ENCODE measurements around the gene ARSJ.
A peak's percentile ranks its signal among the peaks of the same experiment; 100 is the strongest.
"Not testable (repeated sequence)": the region's sequence is repeated elsewhere in the genome, so short reads cannot be mapped to it uniquely, and the experiment has no call there.

ARSJ gene

DNA sequence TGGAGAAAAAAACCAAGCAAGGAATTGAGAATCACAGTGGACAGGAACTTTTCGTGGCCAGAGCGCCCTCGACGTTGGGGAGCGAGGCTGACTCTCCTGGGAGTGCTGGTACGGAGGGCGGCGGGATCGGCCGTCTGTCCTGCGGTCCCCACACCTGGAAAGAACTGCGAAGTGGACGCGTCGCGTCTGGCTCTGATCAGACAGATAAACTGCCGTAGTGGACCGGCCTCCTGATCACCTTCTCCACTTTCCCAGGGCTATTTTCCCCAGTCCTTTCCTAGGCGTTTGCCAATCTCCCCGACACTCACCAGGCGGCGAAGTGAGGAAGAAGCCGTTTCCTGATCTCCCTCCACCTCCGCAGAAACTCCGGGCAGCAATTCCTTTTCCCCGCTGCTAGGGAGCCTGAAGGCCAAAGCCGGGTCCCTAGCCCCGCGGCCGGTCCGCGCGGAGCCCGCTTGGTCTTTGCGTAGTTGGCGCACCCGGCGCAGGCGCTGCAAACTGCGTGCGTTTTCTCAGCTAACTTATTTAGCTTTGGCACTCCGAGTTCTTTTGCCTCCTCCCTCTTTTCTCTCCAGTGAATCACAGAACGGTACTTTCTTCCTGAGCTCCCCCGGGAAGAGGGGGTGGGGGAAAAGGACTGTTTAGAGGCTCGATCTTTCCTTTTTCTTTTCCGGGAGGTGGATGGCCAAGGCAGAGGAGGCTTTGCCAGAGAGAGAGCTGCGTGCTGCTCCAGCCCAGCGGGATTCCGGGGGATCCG lies at the start of gene ARSJ:
ARSJ (minus strand) TSS at position 500 of the 757 bp plus-strand sequence. CDS start 813 bp downstream, outside the sequence.
- DNase-seq (ENCODE audit: low read depth in 3 of 3): peak in 1 of 3 experiments; percentile 14

DNA sequence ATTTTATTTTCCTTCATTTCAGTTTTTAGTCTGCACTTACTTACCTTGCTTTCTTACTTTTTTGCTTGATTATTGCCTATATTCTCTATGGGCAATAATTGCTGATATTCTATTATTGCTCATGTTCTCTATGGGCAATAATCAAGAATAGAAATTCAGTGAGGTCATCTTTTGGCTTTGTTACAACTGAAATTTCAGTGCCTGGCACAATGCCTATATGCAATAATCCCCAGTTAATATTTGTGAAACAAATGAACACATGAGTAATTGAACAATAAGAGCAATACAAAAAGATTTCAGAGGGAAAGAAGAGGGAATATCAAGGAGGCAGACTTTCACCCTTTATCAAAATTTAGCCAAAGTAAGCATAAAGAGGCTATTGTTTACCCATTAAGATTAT lies 48.6 kb upstream of the ARSJ start:
- no peak for DNase-seq (ENCODE audit: low read depth in 3 of 3)

DNA sequence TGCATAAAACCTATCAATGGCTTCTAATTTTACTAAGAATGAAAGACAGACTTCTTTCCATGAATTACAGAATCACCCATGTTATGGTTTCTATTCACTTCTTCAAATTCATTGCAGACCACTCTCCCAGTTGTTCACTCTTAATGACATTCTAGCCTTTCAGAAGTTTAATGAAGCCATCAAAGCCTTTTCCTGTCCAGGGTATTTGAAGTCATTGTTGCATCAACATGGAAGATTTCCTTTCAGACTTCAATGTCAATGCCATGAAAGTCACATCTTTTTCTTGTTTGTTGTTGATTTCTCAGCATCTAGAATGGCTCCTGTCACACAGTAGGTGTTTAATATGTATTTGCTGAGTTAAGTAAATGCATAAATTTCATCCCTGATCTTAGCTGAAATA lies 48.1 kb upstream of the ARSJ start:
- DNase-seq (ENCODE audit: low read depth in 3 of 3): no peak

GRCh38 chr4:114026447-114026846 lies 47.0 kb upstream of the ARSJ start:
- no peak for DNase-seq (ENCODE audit: low read depth in 3 of 3)

DNA sequence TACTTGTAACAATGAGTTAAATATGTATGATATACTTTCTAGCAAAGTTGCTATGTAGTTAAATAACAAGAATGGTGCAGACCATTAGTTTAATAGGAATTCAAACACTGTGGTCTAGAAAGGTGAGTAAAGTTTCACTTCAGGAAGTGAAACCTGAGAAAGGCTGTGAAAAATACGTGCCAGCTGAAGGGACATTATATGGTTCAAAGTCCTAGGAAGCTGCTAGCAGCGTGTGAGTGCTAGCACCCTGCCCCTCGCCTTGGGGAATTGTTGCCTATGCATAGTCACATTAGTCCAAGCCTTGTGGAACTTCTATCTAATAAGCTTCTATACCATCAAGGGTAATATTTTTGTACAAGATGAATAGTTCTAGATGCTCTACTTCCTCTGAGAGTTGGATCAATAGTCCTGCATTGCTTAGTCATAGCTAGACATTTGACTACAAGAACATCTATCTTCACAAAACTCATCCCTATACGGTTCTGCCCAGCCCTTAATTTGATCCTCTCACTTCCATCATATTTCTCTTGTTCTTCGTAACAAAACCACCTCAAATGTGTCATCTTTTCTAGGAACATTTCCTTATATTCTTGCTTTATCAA lies 45.8 kb upstream of the ARSJ start:
- no peak for DNase-seq (ENCODE audit: low read depth in 3 of 3)

GRCh38 chr4:114021451-114021850 lies 42.0 kb upstream of the ARSJ start:
- DNase-seq (ENCODE audit: low read depth in 3 of 3): no peak

DNA sequence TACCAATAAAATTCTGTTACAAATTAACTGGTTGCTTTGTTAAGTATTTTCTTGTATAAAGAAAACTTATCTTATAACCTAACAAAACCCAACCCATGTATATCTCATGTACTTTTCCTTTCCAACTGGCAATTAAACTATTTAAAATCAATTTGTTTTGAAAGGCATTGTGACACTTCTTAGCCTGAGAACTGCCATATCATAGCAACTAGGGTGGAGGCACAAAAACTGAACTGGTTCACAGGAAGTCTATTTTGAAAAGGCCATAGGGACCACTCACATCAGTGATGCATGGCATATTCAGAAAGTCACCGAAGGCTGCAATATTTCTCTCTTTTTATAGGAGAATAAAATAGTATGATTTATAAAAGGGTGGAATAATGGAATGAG lies 40.5 kb upstream of the ARSJ start:
- DNase-seq (ENCODE audit: low read depth in 3 of 3): no peak

DNA sequence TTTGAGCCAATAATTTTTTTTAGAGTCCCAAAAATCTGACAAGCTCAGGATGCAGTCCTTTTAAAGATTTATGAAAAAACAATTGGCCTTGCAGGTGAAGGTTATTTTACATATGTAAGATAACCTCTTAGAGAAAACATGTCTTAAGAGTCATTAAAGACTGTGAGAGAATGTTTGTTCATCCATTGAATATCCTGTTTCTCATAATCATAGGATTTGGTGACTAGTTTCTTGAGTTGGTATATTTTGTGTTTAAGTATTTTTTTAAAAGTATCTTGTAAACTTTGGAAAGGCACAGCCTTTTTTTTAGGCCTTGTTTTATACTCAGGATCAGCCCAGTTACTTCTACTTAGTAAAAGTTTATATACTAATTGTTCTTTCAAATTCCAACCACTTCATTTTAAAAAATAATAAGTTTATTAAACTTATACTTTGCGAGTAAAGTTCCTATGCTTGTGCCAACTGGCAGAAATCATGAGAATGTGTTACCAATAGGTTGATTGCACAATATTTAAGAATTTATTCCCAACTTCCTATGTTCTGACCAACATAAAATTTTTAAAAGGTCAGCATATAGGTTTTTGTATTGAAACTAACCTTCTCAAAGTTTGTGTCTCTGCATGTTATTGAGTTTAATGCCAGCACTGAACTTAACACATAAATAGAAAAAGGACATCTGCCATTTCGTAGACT lies 40.0 kb upstream of the ARSJ start:
- DNase-seq (ENCODE audit: low read depth in 3 of 3): no peak

DNA sequence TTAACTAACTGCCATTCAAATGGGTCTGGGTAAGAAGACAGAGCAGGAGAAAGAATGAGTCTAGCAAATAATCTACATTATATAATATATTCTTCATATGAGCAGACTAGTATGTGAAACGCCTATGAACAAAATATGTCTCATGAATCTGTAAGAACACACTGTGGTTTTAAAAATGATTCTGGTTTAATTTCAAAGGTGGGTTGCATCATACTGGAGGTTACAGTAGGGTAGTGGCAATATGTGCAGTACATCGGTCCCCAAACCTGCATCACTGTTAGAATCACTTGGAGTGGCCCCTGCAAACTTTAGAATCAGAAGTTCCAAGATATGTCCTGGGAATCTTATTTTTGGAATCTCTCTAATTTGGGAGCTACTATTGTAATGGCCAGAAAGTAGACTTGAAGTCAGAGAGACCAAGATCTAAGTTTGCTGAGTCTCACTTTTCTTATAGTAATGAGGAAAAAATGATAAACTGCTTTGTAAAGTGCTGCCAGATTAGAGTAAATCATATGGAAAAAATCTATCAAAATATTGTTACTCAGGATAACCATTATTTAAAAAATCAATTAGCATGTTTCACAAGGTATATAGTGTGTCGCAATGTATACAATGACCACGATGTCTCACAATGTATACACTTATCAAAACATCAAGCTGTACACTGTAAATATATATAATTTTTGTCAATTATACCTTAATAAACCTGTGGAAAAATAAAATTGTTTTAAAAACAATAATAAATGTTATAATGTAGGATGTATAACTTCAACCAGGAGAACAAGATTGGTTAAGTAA lies 37.9 kb upstream of the ARSJ start:
- DNase-seq (ENCODE audit: low read depth in 3 of 3): no peak

DNA sequence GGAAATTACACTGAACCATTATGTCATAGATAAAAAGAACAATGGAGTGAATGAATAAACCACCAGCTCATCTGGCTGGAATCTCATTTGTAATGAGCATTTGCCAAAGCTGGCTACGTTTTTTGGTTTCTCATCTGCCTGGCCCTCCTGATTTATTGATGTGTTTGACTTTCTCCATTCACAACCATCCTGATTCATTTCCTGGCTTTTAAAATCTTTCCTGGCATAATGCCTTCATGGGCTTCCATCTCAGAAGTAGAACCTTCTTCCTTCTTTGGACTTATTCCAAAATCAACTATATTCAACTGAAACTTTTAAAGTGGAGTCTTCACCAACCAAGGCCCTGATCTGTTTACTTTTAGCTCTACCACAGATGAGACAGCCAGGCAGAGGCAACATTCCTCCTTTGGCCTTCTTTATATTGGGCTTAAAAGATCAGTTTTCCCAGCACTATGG lies 36.0 kb upstream of the ARSJ start:
- no peak for DNase-seq (ENCODE audit: low read depth in 3 of 3)

DNA sequence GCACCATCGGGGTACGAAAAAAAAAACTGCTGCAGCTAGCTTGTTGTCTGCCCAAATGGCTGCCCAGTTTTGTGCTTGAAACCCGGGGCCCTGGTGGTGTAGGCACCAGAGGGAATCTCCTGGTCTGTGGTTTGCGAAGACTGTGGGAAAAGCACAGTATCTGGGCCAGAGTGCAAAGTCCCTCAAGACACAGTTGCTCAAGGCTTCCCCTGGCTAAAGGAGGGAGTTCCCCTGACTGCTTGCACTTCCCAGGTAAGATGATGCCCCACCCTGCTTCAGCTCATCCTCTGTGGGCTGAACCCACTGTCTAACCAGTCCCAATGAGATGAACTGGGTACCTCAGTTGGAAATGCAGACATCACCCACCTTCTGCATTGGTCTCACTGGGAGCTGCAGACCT lies 33.8 kb upstream of the ARSJ start:
- DNase-seq (ENCODE audit: low read depth in 3 of 3): not testable (repeated sequence)

DNA sequence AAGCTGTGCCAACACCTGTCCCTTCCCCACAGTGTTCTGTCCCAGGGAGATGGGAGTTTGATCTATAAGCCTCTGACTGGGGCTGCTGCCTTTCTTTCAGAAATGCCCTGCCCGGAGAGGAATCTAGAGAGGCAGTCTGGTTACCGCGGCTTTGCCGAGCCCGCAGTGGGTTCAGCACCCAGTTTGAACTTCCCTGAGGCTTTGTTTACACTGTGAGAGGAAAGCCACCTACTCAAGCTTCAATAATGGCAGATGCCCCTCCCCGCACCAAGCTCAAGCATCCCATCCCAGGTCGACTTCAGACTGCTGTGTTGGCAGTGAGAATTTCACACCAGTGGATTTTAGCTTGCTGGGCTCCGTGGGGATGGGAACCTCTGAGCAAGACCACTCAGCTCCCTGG lies 33.3 kb upstream of the ARSJ start:
- no peak for DNase-seq (ENCODE audit: low read depth in 3 of 3)

GRCh38 chr4:114005569-114006442 lies 26.4 kb upstream of the ARSJ start:
- DNase-seq (ENCODE audit: low read depth in 3 of 3): no peak

GRCh38 chr4:114004483-114005226 lies 25.2 kb upstream of the ARSJ start:
- peak in 1 of 3 experiments; percentile 10 for DNase-seq (ENCODE audit: low read depth in 3 of 3)

- DNase-seq (ENCODE audit: low read depth in 3 of 3): no peak
Measured at GRCh38 chr4:113998531-113998930, 19.1 kb upstream of the ARSJ start.

- DNase-seq (ENCODE audit: low read depth in 3 of 3): no peak
Measured at GRCh38 chr4:113998079-113998478, 18.6 kb upstream of the ARSJ start.

- DNase-seq (ENCODE audit: low read depth in 3 of 3): no peak
Measured at GRCh38 chr4:113997206-113997605, 17.8 kb upstream of the ARSJ start.

DNA sequence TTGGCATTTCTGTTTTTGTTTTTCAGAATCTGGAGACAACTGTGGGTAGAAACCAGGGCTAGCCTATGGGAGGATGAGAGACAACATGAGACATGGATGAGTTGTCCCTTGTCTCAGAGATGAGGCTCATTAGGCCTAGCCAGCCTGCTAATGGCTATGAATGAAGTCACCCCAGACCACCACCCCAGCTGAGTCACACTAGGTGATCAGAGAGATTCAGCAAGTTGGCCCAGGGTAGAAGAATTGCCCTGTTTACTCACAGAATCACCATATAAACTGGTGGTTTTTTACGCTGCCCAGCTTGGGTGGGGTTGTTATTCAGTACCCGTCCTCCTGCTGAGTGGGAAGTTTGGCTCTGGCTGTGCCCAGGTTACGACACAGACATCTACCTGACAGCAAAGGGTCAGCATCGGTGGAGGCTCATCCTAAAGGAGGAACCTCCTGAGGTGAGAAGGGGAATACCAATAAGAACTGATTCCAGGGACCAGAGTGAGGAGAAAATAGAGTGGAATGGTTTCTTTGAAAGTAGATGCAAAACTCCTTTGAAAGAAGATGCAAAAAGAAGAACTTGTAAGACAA lies 17.2 kb upstream of the ARSJ start:
- no peak for DNase-seq (ENCODE audit: low read depth in 3 of 3)

DNA sequence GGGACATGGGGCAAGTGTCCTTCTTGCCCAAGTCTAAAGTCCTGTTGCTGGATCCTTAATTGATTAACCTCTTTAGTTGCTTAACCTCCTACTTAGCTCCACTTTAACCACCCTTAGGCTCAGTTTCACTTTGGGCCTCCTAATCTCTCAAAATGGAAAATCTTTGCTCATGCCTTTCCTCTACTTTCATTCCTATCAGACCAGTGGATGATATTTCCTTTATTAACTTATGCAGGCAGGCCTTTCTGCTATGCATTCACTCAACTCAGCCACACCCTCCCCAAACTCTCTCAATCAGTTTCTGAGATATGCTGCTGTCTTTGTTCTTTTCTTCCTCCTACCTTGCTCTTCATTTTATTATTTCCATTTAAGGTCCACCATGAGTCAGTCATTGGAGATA lies 14.4 kb upstream of the ARSJ start:
- DNase-seq (ENCODE audit: low read depth in 3 of 3): no peak

DNA sequence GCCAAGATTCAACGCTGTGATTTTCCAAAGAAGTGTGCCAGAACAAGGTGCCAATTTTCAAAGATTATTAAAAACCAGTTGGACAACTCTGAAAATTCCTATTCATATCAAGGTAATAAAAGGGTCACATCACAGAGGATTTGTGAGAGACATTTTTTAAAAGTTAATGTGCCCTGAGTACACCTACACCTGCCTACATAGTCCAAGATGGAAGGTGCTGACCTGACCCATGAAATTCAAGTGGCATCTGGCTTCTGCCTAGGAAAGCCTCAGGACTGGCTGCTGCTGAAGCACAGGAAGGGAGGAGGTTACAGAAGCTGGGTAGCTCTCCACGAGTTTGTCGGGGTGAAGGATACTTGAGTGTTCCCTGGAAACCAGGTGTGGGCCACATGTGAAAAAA lies 11.4 kb upstream of the ARSJ start:
- no peak for DNase-seq (ENCODE audit: low read depth in 3 of 3)
